ENCODE results near the gene DNAH17.

DNAH17 gene

DNA sequence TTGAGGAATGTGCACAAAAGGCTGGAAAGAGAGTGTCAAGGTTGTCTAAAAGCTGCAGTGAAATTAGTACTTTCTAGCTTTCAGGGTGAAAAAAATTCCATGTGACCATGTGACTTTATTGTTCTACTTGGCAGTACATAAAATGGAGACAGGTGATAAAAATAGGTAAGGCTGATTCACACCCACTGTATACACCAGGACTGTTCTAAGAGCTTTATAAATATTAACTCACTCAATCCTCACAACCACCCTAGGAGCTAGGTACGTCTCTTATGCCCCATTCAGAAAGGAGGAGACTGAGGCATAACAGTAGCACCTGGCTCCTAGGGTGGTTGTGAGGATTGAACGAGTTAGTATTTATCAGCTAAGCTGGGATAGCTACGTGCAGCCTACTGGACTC, 28.2 kb upstream of the DNAH17 start:
- H3K4me3 ChIP-seq (ENCODE audit: low read depth, low read length): no peak overlapping the region

DNA sequence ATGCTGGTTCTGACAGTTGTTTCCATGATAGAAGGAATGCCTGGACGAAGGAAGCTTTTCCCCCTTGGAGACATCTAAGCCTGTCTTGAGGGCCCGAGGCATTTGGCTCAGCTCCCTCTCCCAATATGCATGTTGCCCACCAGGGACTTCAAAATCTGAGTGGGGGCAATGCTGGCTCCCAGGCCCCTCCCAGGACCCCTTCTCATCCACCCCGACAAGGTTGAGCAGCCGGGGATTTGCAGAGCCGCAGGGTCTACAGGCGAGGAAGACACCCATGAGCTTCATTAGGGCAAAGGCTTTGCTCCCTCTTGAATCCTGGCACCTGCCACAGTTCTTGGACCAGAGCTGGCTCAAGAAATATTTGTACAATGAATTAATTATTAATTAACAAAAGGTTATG, 25.1 kb upstream of the DNAH17 start:
- H3K4me3 ChIP-seq (ENCODE audit: low read depth, low read length): no peak overlapping the region

DNA sequence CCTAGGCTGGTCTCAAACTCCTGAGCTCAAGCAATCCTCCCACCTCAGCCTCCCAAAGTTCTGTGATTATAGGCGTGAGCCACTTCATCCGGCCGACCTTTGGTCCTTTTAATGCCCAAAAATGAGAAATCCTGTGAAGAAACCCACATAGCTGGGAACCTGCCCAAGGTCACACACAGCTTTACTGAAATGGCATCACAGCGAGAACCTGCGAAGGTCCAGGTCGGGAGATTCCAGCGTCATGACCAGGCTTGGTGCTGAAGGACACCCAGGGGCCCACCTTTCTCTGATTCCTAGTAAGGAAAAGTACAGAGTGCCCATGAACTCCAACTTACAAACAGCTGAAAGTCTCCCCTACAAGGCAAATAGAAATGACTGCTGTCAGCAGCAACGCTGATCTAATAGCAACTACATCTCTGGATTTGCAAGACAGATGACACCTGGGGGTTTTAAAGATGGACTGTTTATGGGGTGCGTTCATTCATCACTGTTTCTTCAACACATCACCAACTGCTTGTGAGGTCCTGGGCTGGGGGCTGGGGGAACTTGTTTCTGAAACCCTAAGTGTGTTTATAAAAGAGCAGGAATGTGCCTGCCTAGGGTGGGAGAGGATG, 24.5 kb upstream of the DNAH17 start:
- H3K4me3 ChIP-seq (ENCODE audit: low read depth, low read length): no peak overlapping the region

DNA sequence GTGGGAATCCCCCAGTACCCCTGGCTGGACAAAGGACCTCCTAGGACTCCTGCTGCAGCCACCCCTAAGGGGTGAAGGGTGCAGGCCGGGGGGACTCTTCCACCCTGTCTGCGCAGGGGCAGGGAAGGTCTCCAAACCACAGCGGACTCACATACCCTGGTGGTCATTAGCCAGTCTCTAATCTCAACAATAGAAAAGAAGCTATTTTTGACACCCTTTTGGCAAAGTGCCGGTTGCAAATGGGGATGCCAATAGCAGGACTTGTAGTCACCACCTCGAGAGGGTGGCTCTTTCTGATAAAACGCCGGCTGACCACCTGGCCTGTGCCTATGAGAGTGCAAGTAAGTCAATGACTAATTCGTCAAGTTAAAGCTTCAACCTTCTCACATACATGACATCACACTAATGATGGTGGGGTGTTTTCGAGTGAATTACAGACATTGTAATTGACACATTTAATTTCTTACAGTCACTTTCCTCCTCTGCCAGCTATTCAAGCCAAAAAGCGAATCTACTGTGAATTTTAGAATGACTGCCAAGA, 23.1 kb upstream of the DNAH17 start:
- H3K4me3 ChIP-seq (ENCODE audit: low read depth, low read length): no peak overlapping the region

DNA sequence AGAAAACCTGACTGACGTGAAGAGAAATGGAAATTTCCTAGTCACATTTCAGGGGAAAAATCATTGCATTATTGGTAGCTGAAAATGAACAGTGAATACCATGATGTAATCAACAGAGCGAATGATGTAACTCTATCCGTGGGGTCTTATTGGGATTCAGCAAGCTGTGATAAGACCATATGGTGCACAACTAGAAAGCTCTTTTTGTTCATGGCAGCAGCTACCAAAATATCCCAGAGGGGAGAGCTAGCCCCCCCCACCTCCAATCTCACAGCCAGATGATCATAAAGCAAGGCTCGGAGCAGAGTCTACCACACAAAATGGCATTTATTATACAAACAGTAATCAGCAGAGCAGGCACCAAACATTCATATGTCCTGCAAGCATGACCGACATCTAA, 22.2 kb upstream of the DNAH17 start:
- no peak overlapping the region for H3K4me3 ChIP-seq (ENCODE audit: low read depth, low read length)

DNA sequence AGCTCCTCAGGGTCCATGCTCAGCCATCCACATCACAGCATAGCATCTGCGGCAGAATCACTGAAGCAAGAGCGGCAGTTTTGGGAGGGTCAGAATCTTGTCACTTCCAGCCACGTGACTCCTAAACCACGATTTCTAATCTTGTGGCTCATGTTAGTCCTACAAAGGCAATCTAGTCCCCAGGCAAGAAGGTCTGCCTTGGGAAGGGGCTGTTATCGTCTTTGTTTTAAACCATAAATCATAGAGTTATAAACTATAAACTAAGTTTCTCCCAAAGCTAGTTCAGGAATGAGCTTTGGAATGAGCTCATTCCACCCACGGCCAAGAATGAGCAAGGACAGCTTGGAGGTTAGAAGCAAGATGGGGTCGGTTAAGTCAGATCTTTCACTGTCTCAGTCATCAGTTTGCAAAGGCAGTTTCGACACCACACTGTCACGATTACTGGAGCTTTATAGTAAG, 20.8 kb upstream of the DNAH17 start:
- no peak overlapping the region for H3K4me3 ChIP-seq (ENCODE audit: low read depth, low read length)

DNA sequence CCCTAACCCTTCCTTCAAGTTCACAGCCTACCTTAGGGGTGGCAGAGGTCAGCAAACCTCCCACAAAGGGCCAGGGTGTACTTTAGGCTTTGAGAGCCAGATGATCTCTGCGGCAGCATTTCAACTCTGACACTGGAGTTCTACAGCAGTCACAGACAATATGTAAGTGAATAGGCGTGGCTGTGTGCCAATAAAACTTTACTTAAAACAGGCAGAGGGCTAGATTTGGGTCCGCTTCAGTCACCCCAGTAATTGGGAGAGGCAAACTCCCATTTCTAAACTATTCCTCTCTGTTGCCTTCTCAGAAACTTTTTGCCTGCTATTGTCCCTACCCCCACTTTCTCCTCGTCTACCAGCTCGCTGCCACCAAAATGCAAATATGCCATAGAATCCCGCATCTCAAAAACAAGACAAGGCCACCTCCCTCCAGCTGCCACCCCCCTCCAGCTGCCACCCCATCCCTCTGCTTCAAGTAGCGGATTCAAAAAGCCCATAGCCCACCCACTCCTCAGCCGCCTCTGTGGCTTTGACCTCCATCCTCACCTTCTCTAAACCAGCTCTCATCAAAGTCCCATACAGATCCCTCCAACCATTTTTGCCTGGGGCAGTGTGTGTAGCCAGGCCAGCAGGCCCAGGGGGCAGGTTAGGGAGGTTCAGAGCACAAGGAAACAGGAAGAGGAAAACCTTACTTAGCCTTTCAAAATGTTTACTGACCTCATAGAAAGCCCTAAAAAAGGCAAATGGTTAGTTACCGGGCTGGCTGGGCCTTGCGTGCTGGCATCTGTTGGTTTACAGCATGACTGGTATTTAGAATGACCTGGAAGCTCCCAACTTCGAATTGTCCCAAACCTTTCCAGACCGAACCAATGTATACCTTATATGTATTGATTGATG, 19.9 kb upstream of the DNAH17 start:
- no peak overlapping the region for H3K4me3 ChIP-seq (ENCODE audit: low read depth, low read length)

DNA sequence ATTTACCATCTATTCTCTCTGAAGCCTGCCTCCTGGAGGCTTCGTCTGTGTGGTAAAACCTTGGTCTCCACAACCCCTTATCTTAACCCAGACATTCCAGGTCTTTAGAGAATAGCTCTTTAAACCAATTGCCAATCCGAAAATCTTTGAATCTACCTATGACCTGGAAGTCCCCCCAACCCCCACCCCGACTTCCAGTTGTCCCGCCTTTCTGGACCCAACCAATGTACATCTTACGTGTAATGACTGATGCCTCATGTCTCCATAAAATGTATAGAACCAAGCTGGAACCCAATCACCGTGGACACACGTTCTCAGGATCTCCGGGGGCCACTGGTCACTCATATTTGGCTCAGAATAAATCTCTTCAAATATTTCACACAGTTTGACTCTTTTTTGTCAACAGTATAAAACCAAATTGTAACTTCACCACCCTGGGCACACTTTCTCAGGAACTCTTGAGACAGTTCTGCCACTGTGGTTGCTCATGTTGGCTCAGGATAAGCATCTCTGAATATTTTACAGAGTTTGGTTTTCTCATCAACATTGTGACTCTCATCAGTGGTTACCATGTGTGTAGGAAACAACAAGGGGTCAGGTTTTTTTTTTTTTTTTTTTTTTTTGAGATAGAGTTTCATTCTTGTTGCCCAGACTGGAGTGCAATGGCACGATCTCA, 18.1 kb upstream of the DNAH17 start:
- no peak overlapping the region for H3K4me3 ChIP-seq (ENCODE audit: low read depth, low read length)

DNA sequence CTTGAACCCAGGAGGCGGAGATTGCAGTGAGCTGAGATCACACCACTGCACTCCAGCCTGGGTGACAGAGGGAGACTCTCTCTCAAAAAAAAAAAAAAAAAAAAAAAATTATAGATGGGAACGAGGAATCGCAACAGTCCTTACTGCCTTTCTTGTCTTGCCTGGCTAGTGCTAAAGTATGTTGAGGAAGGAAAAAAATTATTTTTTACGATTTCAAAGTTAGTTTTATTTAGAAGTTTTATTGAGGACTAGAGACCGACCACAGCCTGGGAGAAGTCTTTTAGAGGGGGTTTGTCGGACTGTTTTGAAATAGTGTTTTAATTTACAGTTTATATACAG, 15.8 kb upstream of the DNAH17 start:
- no peak overlapping the region for H3K4me3 ChIP-seq (ENCODE audit: low read depth, low read length)

DNA sequence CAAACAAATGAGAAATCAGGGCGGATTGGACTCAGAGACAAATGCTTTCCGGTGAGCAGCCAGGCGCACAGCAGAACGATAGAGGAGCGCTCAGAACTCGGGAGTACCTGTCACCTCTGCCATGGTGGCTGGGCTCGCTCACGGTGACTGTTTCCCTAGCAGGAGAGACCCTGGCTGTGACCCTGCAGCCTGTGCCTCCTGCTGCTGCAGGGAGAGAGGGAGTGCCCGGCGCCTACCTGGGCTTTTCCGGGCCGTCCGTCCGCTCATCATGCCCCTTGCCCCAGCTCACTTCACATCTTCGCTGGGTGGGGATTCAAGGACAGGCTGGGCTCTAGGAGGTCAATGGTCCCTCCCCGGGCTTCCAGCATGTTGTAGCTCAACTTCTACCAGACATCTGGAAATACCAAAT, 14.1 kb upstream of the DNAH17 start:
- H3K4me3 ChIP-seq (ENCODE audit: low read depth, low read length): no peak overlapping the region

DNA sequence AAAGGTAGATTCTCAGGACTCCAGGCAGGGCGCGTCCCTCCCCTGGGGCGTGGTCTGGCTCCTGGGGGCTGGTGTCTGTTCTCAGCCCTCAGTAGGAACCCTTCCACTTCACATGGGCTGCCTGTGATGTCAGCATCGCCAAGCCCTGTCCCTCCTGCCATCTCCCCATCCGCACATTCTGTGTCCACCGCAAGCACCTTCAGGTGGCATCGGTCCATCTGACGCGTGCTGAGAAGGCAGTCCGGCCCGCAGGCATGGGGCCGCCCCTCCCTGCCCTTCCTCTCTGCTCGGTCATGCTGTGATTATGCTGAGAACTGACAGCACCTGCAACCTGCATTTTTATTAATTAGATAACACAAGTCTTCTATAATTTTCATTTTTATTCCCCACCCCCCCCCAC, 12.7 kb upstream of the DNAH17 start:
- H3K4me3 ChIP-seq (ENCODE audit: low read depth, low read length): no peak overlapping the region

DNA sequence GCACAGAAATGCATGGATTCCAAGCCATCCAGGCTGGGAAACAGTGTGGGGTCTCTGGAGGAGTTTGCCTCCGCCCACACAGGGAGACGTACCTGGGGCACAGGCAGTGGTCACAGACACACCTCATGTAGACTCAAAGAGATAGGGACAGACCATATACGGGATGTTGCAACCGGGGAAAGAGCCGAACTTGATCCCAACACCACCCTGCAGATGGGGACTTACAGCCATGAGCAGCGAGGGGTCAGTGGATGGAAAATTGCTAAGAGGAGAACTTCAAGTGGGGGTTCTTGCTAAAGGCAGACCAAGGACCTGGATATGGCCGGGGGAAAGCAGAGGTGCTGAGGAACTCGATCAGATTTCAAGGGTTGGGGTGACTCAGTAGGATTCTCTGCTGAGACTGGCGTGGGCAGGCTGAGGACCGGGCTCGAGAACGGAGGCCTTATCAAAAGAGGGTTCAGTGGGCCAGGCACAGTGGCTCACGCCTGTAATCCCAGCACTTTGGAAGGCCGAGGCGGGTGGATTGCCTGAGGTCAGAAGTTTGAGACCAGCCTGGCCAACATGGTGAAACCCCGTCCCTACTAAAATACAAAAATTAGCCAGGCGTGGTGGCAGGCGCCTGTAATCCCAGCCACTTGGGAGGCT, 12.0 kb upstream of the DNAH17 start:
- no peak overlapping the region for H3K4me3 ChIP-seq (ENCODE audit: low read depth, low read length)

DNA sequence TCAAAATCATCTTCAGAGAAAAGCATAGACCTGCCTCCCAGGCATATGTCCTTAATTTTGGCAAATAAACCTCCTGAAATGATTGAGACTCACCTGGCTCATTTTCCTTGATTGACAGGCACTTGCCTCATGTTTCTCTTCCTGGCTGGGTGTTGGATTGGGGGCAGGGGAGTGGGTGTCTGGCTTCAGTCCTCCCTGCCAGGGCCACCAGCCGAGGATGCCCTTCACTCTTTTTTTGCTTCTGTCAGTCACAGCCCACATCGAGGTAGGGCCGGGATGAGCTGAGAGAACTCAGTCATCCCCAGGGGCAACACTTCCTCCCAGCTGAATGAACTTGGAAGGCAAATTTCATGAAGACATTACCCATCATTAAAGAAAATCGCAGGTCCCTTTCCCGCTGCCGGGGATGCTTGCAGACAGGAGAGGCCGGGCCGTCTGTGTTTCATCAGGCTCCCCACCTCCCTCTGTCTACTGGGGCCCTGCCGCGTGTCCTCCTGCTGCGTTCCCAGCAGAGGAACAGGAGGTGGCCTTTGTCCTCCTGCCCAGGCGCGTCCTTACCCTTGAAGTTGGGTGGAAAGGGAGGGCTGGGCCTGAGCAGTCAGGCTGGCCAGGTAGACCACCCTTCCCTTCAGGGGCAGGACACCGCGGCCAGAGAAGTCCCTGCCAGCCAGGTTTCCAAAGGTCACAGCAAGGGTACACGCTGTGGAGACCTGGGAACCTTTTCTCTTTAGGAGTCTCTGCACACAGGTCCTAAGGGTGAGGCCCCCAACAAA, 11.2 kb upstream of the DNAH17 start:
- no peak overlapping the region for H3K4me3 ChIP-seq (ENCODE audit: low read depth, low read length)

DNA sequence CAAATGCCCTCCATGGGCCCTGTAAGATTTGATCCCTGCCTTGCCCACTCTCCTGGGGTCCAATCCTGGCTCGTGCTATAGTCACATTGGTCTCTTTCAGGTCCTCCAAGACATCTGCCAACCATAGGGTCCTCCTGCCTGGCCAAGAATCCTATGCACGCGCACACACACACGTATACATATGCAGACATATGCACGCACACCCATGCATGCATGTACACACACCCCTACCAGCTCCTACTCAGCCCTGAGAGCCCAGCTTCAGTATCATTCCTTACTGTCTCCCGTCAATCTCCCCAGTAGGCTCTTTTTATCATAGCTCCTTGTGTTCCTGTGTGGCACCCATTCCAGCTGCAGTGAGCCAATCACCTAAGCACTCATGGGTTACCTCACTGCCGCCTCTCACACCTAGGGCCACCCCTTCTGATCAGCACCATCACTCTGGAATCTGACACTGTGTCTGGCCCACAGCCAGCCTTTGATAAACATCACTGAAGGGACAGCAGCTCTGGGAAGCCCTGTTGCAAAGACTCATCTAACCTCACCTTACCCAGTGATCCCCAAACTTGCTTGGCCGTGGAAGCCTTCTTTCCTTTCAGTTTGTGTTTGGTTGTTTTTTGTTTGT, 7.9 kb upstream of the DNAH17 start:
- H3K4me3 ChIP-seq (ENCODE audit: low read depth, low read length): no peak overlapping the region

DNA sequence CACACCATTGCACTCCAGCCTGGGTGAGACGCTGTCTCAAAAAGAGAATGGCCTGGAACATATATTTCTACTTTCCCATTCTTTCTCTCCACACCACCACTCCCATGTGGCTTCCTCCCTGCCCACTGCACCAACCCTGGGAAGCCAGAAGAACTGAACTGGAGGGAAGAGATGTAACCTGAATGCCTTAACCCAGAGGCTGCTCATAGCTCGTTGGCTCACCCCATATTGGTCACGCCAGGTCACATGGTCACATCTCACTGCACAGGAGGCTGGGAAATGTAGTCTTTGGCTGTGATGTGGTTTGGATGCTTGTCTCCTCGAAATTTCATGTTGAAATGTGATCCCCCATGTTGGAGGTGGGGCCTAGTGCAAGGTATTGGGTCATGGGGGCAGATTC, 5.9 kb upstream of the DNAH17 start:
- H3K4me3 ChIP-seq (ENCODE audit: low read depth, low read length): no peak overlapping the region

DNA sequence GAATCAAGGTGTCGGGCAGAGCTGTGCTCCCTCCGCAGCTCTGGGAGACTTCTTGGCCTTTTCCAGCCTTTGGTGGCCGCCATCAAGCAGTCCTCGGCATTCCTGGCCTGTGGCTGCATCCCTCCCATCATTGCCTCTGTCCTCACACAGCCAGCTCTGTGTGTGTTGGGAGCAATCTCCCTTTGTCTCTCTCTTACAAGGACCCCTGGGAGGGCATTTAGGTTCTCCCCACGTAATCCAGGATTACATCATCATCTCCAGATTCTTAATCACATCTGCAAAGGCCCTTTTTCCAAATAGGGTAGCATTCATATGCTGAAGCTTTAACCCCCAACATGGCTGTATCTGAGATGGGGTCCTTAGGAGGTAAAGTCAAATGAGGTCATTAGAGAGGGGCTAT, 4.1 kb upstream of the DNAH17 start:
- no peak overlapping the region for H3K4me3 ChIP-seq (ENCODE audit: low read depth, low read length)

DNA sequence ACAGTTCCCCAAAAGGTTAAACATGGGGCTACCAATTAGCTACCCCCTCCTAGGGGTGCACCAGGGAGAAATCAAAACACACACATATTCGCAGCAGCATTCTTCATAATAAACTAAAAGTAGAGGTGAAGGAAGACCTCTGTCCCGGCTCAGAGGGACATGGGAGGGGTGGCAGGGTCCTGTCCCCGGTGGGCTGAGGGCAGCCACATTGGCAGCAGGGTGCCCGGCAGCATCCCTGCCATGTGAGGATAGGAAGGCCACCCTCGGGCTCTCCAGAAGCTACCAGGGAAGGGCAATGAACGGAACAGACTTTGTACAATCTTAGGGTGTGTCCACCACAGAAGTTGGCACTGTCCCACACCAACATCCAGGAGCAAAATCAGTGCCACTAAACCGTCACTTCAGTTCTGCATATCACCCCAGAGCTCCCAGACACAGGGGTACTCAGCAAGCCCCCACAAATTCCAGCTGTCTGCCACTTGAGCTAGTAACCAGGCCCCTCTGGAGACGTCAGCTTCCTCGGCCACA, 3.1 kb upstream of the DNAH17 start:
- no peak overlapping the region for H3K4me3 ChIP-seq (ENCODE audit: low read depth, low read length)

DNA sequence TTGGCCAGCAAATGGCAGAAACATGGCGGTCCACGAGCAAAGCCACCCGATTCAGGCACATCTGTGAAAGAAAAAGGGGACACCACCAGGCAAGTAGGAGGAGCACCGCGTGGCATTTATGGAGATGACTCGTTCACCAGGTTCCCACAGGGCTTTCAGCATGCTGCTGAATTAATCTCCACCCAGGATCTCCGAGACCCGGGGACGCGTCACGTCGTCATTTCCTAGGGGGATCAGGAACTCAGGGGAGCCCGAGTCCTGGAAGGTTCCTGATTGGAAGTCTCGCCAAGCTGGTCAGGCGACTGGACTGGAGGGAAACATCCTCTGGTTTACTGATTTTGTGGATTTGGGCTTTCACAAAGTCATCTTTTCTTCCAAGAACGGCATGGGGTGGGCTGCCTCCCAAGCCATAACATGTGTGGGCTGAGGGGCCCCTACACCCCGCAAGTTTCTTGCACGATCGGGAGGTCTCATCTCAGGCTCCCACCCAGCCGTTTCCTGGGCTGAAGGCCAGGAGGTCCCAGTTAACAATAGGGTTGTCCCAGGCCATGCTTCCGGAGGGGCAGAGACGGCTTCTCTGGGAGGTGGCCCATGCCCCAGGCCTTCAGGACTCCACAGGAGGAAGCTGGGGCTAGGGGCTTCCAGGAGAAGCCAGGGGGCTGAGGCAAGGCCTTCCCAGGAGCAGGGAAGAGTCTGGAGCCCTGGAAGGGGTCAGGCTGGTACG, 645 bp downstream of the DNAH17 start:
- H3K4me3 ChIP-seq (ENCODE audit: low read depth, low read length): no peak overlapping the region

DNA sequence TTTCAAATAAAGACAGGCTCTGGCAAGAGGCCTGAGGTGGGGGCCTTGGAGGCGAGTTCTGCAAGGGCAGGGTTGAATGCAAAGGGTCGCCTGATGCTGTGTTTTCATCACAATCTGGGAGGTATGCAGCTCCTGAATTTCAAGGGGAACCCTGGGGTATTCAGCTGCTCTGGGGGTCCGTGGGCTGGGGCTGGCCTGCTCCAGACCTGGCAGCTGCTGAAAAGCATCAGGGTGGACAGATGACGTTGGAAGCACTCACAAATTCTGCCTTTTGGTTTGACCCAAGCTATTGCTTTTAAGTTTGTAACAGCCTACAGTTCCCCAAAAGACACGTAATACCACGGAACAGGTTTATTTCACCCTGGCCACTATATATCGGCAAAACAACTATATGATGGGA, 1.3 kb downstream of the DNAH17 start:
- no peak overlapping the region for H3K4me3 ChIP-seq (ENCODE audit: low read depth, low read length)

Measured in iPS-11a (cell line).